HAP-1 (cell line): ENCODE data around the gene EEFSEC.

Source experiments
- DNase-seq, 2 experiments: peaks; one replicate each; pipeline ENCODE4 v3.0.0-alpha.2; 2016 to 2020; ENCODE audit warnings: low spot score in 2 of 2
- H3K27me3 ChIP-seq: fragments of 250-450 bp; sonication (Bioruptor Pico); 2 replicates; pipeline ENCODE4 v1.5.1; 2020; ENCODE audit warnings: low read depth, mild to moderate bottlenecking, moderate library complexity
- H3K36me3 ChIP-seq: fragments of 250-450 bp; sonication (Bioruptor Pico); replicated peaks from 2 replicates; pipeline ENCODE4 v1.5.1; 2020; ENCODE audit warnings: mild to moderate bottlenecking
- H3K4me1 ChIP-seq: fragments of 250-450 bp; sonication (Bioruptor Pico); 2 replicates; pipeline ENCODE4 v1.5.1; 2020; ENCODE audit warnings: mild to moderate bottlenecking
- H3K4me3 ChIP-seq: fragments of 250-450 bp; sonication (Bioruptor Pico); 2 replicates; pipeline ENCODE4 v1.5.1; 2020; ENCODE audit warnings: mild to moderate bottlenecking, moderate library complexity
- H3K9me3 ChIP-seq: fragments of 250-450 bp; sonication (Bioruptor Pico); 2 replicates; pipeline ENCODE4 v1.5.1; 2020; ENCODE audit warnings: mild to moderate bottlenecking, moderate library complexity
- in situ Hi-C: fragments of 300-500 bp; cut with MboI; formaldehyde crosslinking; loops from 3 replicates; pipeline ENCODE4 v1.14.3; 2020; ENCODE audit warnings: low sequenced_read_pairs, inconsistent platforms, mixed read lengths

The EEFSEC gene

GRCh38 chr3:128285042-128285966, 132.0 kb downstream of the EEFSEC start:
- H3K4me3 ChIP-seq = no peak overlapping the region
- in situ Hi-C loops = no loop called here
- H3K4me1 ChIP-seq = peaks cover 2% of the 10 kb centered on the region
- no peaks in the 10 kb centered on the region for H3K36me3 ChIP-seq
- no peak for DNase-seq
- H3K9me3 ChIP-seq = no peaks in the 10 kb centered on the region
- H3K27me3 ChIP-seq = no peaks in the 10 kb centered on the region

DNA sequence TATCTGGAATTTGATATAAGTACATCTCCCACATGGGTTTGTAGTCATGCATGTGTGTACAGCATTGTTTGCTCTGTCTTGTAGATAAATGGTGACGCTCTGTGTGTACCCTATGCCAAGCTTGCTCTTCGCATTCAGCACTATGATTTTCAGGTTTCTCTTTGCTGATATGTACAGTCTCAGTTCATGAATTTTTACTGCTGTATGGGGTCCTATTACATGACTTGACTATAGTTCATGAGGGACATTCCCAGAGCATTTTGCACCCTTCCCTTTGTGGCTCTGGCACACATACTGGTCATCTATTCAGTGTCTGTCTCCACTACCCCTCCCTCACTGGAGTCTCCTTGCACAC, 132.7 kb downstream of the EEFSEC start:
- no peaks in the 10 kb centered on the region for H3K27me3 ChIP-seq
- no peaks in the 10 kb centered on the region for H3K4me1 ChIP-seq
- H3K36me3 ChIP-seq = no peaks in the 10 kb centered on the region
- in situ Hi-C loops = no loop called here
- H3K9me3 ChIP-seq = no peaks in the 10 kb centered on the region
- H3K4me3 ChIP-seq = no peak overlapping the region
- DNase-seq = no peak

DNA sequence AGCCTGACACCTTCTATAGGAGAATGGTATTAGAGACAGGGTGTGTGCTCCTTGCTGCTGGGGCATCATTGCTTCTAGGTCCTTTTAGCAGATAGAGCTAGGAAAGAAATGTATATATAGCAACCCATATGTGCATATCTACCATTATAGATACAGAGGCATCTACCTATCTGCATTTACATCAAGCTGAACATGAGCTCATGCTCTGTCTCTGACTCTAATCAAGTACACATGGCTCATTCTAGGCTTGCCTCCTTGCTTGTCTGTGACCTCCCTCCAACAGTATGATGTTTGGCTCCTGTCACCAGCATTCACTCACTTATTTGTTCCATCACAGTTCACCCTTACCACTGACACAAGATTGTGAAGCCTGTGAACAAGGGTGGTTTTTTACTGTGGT, 133.4 kb downstream of the EEFSEC start:
- no peak for DNase-seq
- in situ Hi-C loops = no loop called here
- H3K4me1 ChIP-seq = no peaks in the 10 kb centered on the region
- H3K27me3 ChIP-seq = no peaks in the 10 kb centered on the region
- no peaks in the 10 kb centered on the region for H3K36me3 ChIP-seq
- H3K9me3 ChIP-seq = no peaks in the 10 kb centered on the region
- no peak overlapping the region for H3K4me3 ChIP-seq

DNA sequence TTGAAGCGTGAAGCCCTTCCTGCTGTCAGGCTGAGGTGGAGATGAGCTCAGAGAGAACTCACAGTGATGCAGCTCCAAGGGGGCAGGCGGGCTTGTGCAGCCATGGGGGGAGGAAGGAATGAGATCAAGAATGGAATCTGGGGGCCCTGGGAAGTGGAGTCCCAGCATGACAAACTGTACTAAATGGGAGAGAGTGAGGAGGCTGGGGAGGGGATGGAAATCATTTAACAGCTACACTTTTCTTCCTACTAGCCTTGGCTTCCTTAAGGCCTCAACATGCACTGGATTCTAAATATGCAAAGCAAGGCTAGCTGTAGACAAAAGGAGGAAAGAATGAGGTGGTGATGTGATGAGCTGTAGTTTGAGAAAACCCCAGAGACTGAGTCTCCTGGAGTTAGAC, 133.9 kb downstream of the EEFSEC start:
- no peaks in the 10 kb centered on the region for H3K9me3 ChIP-seq

DNA sequence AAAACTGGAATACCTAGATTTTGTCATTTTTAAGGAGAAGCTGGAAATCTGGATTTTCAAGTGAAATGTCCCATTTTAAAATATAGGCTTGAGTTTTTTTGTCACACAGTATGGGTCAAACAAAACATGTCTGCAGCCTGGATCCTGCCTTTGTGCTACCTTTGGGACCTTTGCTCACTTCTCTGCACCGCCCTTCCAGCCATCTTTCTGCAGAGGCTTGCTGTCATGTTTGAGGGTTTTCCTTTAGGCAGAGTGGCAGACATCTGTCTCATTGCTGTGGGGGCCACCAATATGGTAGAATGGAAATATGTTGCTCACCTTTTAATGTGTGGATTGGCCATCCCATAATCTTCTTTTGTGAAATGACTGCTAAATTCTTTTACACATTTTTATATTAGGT, 136.3 kb downstream of the EEFSEC start:
- DNase-seq = no peak
- Histone ChIP-seq H3K27me3 (no peaks in the 10 kb centered on the region), H3K4me3 (no peak overlapping the region), H3K36me3 (no peaks in the 10 kb centered on the region), H3K4me1 (no peaks in the 10 kb centered on the region), H3K9me3 (no peaks in the 10 kb centered on the region)
- in situ Hi-C loops = no loop called here

More for the DNA sequence above, 133.9 kb downstream of the EEFSEC start:
- no peak for DNase-seq
- in situ Hi-C loops = no loop called here
- Histone ChIP-seq H3K27me3 (no peaks in the 10 kb centered on the region), H3K4me3 (no peak overlapping the region), H3K4me1 (no peaks in the 10 kb centered on the region), H3K36me3 (no peaks in the 10 kb centered on the region)

GRCh38 chr3:128290484-128290883, 137.2 kb downstream of the EEFSEC start:
- no peaks in the 10 kb centered on the region for H3K27me3 ChIP-seq
- no peak overlapping the region for H3K4me3 ChIP-seq
- H3K9me3 ChIP-seq = no peaks in the 10 kb centered on the region
- in situ Hi-C loops = no loop called here
- no peaks in the 10 kb centered on the region for H3K36me3 ChIP-seq
- no peaks in the 10 kb centered on the region for H3K4me1 ChIP-seq
- DNase-seq = no peak

GRCh38 chr3:128293930-128294329, 140.6 kb downstream of the EEFSEC start:
- peak in 1 of 2 experiments; percentile 2 for DNase-seq
- Histone ChIP-seq H3K36me3 (no peaks in the 10 kb centered on the region), H3K27me3 (no peaks in the 10 kb centered on the region), H3K4me1 (no peaks in the 10 kb centered on the region), H3K9me3 (no peaks in the 10 kb centered on the region), H3K4me3 (no peak overlapping the region)
- in situ Hi-C loops = no loop called here

DNA sequence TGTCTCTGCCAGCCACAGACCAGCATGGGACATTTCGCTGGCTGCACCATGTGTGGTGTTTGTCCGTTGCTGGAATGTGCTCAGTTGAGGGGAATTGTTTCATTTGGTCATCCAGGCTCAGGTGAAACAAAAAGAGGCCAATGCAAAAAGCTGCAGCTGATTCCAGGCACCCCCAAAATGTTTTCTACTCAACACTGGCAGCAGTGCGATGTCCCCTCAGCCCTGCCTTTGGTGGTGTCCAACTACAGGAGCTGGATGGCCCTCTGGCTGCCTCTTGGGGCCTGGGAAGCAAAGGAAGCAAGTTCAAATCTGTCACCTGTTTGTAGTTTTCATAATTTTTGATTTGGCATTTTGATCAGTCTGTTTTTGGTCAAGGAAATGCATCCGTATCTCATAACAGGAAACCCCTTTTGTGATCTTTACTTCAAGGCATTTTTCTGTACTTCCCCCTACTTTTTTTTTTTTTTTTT, 141.8 kb downstream of the EEFSEC start:
- Histone ChIP-seq H3K36me3 (no peaks in the 10 kb centered on the region), H3K4me3 (no peak overlapping the region), H3K4me1 (no peaks in the 10 kb centered on the region), H3K27me3 (no peaks in the 10 kb centered on the region), H3K9me3 (no peaks in the 10 kb centered on the region)
- in situ Hi-C loops = no loop called here
- DNase-seq = no peak

- H3K9me3 ChIP-seq = no peaks in the 10 kb centered on the region
- no peaks in the 10 kb centered on the region for H3K4me1 ChIP-seq
- no peaks in the 10 kb centered on the region for H3K36me3 ChIP-seq
- no peaks in the 10 kb centered on the region for H3K27me3 ChIP-seq
- in situ Hi-C loops = no loop called here
- peak in 1 of 2 experiments; percentile 2 for DNase-seq
- H3K4me3 ChIP-seq = no peak overlapping the region
Observed at GRCh38 chr3:128296469-128297251, 143.4 kb downstream of the EEFSEC start.

GRCh38 chr3:128297401-128298138, 144.3 kb downstream of the EEFSEC start:
- Histone ChIP-seq H3K36me3 (no peaks in the 10 kb centered on the region), H3K4me1 (no peaks in the 10 kb centered on the region), H3K4me3 (no peak overlapping the region), H3K9me3 (no peaks in the 10 kb centered on the region), H3K27me3 (no peaks in the 10 kb centered on the region)
- in situ Hi-C loops = no loop called here
- DNase-seq = peak in 1 of 2 experiments; percentile 7

DNA sequence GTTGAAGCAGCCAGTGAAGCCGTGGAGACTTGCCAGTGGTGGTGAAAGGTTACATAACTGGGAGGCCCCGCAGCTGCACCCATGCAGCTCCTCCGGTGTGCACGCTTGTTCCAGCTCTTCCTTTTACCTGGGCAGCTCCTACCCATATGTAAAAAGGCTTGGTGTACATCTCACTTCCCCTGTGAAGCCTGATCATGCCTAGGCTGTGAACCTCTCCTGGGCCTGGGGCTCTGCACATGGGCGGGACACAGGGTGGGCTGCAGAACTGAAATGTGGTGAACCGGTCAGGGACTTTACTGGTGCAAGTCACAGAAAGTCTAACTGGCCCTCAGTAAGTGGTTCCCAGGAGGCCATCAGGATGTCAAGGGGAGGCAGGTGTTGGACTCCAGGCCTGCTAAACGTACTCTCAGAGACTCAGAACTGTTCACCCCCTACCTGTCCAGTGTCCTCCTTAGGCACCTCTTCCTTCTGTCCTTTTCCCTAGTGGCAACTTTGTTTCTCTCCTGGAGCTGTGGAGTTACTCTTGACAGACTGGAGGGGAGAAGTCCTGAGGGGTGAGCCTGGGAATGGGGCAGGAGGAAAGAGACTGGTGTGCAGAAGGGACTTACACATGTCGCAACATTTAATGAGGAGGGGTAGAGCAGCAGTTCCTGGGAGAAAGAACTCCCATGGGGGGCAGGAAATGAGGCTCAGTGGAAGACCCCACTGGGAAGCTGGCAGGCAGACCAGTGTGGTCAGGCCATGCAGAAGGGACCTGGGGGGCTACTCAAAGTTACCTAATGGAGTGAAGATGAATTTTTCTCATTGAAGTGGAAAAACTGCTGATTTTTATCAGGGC, 148.1 kb downstream of the EEFSEC start:
- no peak overlapping the region for H3K4me3 ChIP-seq

DNA sequence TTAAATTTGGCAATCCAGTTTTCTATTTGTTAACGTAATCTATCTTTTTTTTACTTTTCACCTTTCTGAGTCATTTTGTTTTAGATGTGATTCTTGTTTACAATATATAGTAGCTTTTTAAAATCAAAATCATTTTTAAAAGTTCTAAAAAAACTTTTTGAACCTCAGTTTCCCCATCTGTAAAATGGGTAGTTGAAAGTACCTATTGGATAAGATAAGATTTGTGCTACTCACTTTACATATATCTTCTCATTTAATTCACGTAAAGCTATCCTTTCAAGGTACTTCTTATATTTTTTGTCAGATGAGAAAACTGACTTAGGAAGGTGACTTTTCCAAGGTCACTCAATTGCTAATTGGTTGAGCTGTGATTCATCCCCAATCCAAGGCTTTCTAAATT, 153.2 kb downstream of the EEFSEC start:
- H3K9me3 ChIP-seq = no peaks in the 10 kb centered on the region
- DNase-seq = no peak
- no peaks in the 10 kb centered on the region for H3K27me3 ChIP-seq
- in situ Hi-C loops = no loop called here
- no peak overlapping the region for H3K4me3 ChIP-seq
- H3K4me1 ChIP-seq = peaks cover 7% of the 10 kb centered on the region
- no peaks in the 10 kb centered on the region for H3K36me3 ChIP-seq

More for the DNA sequence above, 148.1 kb downstream of the EEFSEC start:
- Histone ChIP-seq H3K27me3 (no peaks in the 10 kb centered on the region), H3K4me1 (peaks cover 7% of the 10 kb centered on the region), H3K9me3 (no peaks in the 10 kb centered on the region), H3K36me3 (no peaks in the 10 kb centered on the region)
- in situ Hi-C loops = no loop called here
- DNase-seq = peak in 1 of 2 experiments; percentile 4
